IPS-11a (cell line): ENCODE data around the gene FSCN2.

ENCODE experiments used
- H3K4me3 ChIP-seq: one replicate; pipeline ENCODE4 v1.5.1; 2013; ENCODE audit warnings: low read depth, low read length, control low read depth

Gene FSCN2

GRCh38 chr17:81511804-81512561, 16.2 kb upstream of the FSCN2 start:
- H3K4me3 ChIP-seq = peak overlapping the region; percentile 94

DNA sequence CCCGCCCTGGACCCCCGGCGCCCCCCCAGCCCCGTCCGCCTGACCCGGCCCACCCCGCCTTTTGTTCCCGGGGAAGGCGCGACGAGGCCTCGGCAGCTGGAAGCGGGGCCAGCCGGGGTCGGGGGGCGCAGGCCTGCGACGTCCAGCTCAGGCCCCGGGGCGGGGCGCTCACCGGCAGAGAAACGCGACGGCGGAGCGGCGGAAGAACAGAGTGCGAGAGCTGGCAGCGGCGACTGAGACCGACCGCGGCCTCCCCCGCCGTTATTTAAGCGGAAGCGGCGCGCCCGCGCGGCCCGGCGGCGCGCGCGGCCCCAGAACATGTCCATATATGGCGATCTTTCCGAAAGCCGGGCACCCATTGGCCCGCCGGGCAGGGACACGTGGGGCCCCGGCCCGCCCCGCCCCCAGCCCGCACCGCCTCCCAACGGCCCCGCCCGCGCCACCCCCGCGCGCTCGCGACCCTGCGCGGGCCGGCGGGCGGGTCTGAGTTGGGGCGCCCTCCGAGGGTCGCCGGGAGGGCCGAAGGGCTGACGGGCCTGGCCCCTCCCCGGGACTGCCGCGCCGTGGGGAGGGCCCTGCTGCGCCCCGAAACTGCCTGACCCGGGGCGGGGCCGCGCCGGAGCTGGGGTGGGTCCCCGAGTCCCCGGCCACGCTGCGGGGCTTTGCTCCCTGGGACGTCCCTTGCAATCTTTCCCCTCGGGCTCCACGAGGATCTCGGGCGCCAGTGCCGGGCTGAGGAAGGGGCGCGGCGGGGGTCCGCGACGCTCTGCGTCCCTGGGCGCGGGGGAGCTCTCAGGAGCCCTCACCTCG, 15.4 kb upstream of the FSCN2 start, which contains the start of gene ACTG1:
TSS of gene ACTG1 (minus strand) at position 238 of the 810 bp plus-strand sequence. CDS start 445 bp downstream, outside the sequence.
- peak within 1 kb of the TSS; percentile 94 for H3K4me3 ChIP-seq

DNA sequence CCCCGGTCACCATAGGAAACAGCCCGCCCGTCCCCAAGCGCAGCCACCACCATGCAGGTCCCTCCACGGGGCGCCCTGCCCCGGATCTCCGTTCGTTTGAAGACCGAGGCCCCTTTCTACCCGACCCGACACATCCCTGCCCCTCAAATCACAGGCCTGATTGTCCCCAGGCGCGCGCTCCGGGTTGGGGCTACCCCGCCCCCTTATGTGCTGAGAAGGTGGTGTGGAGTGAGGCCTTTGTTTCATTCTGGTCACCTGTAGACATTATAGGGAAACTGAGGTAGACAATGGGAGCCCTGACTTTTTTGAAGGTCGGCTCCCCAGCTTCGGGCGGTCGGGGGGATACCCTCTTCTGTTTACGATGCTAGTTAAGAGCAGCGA, 14.8 kb upstream of the FSCN2 start:
- H3K4me3 ChIP-seq = peak overlapping the region; percentile 56

GRCh38 chr17:81513753-81514488, 14.3 kb upstream of the FSCN2 start:
- peak overlapping the region; percentile 56 for H3K4me3 ChIP-seq

GRCh38 chr17:81514489-81514738, 13.8 kb upstream of the FSCN2 start:
- H3K4me3 ChIP-seq = peak overlapping the region; percentile 56

- H3K4me3 ChIP-seq = peak overlapping the region; percentile 69
Observed at GRCh38 chr17:81514739-81515529, 13.2 kb upstream of the FSCN2 start.

DNA sequence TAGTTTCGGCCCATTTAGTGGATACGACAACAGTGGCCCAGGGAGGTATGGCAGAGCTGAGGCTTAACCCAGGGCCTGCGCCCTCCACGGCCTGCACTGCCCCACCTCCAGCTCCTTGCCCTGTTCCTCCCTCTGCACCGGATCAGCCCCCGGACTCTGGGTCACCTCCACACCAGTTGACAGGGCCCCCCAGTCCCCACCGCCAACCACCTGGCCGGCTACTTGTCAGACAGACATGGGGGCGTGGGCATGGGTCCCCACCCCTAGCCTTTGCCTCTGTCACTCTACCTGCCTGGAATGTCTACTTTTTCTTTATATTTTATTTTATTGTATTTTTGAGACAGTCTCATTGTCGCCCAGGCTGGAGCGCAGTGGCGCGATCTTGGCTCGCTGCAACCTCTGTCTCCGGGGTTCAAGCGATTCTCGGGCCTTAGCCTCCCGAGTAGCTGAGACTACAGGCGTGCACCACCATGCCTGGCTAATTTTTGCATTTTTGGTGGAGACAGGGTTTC, 12.6 kb upstream of the FSCN2 start:
- H3K4me3 ChIP-seq = peak overlapping the region; percentile 69

DNA sequence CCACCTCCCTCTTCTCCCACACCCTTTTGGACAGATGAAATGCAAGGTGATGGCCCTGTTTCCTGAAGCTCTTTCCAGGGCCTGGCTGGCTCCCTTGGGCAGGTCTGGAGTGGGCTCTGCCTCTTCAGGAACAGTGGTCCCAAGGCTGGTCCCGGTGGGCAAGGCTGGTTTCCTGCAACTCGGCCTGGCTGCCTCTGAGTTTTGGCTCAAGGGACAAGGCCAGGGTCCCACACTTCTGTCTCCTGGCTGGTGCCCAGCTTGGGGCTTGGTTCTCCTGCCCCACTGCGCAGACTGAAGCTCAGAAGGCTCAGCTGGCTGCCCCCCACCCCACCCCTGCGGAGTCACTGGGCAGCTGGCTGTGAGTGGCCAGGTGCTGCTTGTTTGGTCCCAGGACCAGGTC, 11.7 kb upstream of the FSCN2 start:
- no peak overlapping the region for H3K4me3 ChIP-seq

GRCh38 chr17:81517009-81517338, 11.2 kb upstream of the FSCN2 start:
- peak overlapping the region; percentile 8 for H3K4me3 ChIP-seq

GRCh38 chr17:81517339-81518112, 10.7 kb upstream of the FSCN2 start:
- H3K4me3 ChIP-seq = peak overlapping the region; percentile 8

- peak overlapping the region; percentile 28 for H3K4me3 ChIP-seq
Observed at GRCh38 chr17:81518113-81518784, 9.9 kb upstream of the FSCN2 start.

DNA sequence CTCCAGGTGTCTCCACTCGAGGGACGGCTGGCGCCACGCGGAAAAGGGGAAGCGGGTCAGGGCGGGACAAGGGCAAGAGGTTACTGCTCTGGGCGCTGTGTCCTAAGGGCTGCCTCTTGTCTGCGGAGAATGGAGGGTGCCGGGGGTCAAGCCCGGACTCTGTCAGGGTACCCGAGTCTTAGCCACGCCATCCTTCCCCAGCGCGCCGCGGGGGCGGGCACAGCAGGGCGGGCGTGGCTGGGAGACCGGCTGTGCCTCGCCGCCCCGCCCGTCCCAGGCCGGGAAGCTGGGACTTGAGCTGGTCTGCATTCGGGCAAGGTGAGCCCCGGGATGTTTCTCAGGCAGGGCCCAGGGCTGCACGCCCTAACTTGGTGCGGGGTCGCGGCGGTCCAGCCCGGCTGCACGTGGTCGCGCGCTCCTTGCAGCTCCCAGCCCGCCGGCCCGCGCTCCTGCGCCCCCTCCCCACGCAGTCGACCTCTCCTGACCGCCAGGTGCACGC, 9.3 kb upstream of the FSCN2 start:
- H3K4me3 ChIP-seq = peak overlapping the region; percentile 28

GRCh38 chr17:81519284-81520020, 8.7 kb upstream of the FSCN2 start:
- peak overlapping the region; percentile 13 for H3K4me3 ChIP-seq

- no peak overlapping the region for H3K4me3 ChIP-seq
Observed at GRCh38 chr17:81520021-81520901, 7.9 kb upstream of the FSCN2 start.

DNA sequence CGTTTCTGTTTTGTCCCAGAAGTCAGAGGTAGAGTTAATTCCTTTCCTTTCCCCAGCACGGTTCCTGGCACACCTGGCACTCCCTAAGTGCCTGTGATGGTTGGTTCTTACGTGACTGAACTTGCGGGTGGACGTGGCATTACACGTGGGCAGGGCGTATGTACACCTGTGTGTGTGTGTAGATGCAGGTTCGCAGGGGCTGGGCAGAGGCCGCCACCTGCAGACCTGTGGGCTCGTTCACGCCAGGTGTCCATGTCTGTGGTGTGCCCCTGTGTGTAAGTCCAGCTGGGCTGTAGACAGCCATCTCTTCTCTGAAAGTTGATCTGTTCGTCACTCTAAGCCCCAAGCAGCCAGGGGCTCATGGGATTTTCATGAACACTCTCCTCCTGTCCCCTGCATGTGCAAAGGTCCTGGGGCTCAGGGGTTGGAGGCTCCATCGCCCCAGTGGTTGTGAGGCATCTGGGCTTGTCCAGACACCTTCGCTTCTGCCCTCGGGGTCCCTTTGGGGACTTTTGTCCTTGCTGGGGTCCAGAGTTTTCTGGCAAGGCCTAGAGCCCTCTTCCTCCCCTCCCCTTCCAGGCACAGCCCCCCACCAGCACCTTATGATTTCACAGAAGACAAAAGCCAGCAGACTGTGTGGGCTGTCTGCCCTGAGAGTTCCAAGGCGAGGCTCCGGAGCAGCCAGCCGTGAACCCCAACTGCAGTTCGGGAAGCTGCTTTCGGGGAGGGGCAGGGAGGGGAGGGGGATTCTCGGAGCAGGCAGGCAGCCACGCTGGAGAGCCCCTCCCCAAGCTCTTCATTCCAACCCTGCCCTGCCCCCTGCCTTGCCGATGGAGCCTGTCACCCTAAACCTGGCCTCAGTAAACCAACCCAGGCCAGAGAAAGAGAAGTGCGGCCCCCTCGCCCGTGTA, 5.4 kb upstream of the FSCN2 start:
- H3K4me3 ChIP-seq = no peak overlapping the region

DNA sequence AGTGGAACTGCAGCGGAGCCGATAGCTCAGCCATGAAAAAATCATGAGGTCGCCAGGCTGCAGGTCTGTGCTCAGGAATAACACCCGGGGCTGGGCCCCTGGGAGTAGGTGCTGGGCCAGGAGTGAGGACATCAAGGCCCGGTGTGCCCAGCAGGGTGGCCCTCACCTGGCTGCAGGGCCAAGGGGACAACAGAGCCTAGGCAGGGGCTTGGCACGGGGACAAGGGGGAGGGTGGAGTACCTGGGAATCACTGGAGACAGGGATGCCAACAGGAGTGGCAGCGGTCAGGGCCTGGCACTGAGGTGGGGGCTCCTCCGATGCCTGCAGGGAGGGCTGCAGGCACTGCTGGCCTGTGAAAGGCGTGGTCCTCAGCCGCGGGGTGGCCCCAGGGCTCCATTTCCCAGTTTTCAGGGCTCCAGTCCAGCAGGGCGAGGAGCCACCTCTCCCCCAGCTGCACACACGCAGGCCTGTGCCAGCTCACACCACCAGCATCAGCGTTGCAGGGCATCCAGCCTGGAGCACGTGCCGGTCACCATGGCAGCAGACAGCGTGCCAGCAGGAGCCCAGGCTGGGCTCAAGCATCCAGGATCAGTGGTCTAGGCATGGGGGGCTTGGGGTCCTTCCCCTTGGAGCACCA, 4.7 kb upstream of the FSCN2 start:
- H3K4me3 ChIP-seq = no peak overlapping the region
